ENCODE measurements around the gene NKIRAS2.

DNA sequence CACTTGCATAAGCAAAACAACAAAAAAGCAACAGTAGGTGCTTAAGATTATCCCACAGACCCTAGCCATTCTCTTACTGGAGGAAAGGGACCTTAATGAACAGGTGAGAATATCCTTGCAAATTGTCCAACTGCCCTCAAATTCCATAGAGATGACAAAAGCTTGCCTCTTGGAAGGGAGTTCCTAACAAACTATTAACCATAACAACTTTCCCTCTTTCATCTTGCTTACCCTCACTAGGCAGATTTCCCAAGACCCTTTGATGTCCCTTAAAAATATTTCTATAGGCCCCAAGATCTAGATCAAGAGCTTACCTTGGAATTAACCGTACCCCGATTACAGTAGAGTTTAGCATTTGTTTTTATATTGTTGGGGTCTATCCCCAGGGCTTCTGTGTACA, 31.5 kb upstream of the NKIRAS2 start:
- TF ChIP-seq, protein P1, sequence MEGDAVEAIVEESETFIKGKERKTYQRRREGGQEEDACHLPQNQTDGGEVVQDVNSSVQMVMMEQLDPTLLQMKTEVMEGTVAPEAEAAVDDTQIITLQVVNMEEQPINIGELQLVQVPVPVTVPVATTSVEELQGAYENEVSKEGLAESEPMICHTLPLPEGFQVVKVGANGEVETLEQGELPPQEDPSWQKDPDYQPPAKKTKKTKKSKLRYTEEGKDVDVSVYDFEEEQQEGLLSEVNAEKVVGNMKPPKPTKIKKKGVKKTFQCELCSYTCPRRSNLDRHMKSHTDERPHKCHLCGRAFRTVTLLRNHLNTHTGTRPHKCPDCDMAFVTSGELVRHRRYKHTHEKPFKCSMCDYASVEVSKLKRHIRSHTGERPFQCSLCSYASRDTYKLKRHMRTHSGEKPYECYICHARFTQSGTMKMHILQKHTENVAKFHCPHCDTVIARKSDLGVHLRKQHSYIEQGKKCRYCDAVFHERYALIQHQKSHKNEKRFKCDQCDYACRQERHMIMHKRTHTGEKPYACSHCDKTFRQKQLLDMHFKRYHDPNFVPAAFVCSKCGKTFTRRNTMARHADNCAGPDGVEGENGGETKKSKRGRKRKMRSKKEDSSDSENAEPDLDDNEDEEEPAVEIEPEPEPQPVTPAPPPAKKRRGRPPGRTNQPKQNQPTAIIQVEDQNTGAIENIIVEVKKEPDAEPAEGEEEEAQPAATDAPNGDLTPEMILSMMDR (conservative IDR thresholded peaks at IDR 0.05 in 1 of 2, IDR thresholded peaks at IDR 0.05 in 1 of 2; ENCODE audit: extremely low read depth in 1 of 2, insufficient read depth in 1 of 2, low read depth in 1 of 2, low read length in 2 of 2): no peak
- TF ChIP-seq EZH2 (IDR thresholded peaks at IDR 0.05; ENCODE audit: borderline replicate concordance, low read length): no peak
